Measurements from ENCODE around the gene HS2ST1.

GRCh38 chr1:87140831-87141540 is 226.6 kb downstream of the HS2ST1 start:
- no peak for TF ChIP-seq ZFP36 (IDR thresholded peaks at IDR 0.05; ENCODE audit: borderline replicate concordance, partially characterized antibody)
- TF ChIP-seq SREBF2 (IDR thresholded peaks at IDR 0.05): no peak
- TF ChIP-seq RFX5 (IDR thresholded peaks at IDR 0.05): no peak
